ENCODE measurements around the gene TMEM151A. TPM values are rescaled to one million over a fixed set of nuclear protein-coding genes. Genes with fewer than 3 reads are reported as not detected.
"Not testable (repeated sequence)": the region's sequence is repeated elsewhere in the genome, so short reads cannot be mapped to it uniquely, and the experiment has no call there.

TMEM151A gene
- total RNA-seq, 2 donors from 2014 or later, result 0.27 TPM; not detected in 1

DNA sequence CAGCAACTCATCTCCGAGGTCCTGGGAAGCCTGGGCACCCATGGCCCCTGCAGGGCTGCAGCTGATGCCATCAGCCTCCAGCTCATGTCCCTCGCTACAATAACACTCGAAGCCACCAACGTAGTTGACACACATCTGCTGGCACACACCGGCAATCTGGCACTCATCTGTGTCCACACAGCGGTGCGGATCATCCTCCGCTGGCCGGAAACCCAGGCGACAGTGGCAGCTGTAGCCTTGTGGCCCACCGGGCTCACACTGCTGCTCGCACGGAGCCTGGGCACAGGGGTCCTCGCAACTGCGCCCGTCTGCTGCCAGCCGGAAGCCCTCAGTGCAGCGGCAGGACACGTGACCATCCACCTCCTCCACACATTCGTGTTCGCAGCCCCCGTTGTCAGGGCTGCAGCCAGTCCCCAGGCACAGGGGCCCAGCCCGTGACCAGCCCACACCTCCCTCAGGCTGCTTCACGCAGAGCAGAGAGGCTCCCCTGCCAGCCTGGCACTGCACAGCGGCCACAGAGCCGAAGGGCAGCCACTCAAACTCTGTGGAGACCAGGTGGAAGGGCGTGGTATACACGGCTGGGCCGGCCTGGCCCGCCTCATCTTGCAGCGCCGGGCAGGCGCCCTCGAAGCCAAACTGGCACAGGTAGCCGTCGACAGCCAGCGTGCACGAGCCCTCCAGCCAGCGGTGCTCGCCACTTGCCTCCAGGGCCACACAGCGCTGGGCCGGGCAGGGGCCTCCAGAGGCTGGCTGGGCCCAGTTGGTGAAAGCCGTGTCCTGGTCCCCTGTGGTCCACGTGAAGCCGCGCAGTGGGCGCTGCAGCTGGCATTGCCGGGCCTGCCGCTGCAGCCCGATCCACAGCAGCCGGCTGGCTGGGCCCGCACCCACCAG is 24.5 kb downstream of the TMEM151A start:
- no peaks in the 10 kb centered on the region for H3K36me3 ChIP-seq
- H3K4me1 ChIP-seq (ENCODE audit: control insufficient read depth in 1 of 2, low read depth in 2 of 2), result peaks cover 11 to 38% of the 10 kb centered on the region in 2 donors
- TF ChIP-seq, protein P1, sequence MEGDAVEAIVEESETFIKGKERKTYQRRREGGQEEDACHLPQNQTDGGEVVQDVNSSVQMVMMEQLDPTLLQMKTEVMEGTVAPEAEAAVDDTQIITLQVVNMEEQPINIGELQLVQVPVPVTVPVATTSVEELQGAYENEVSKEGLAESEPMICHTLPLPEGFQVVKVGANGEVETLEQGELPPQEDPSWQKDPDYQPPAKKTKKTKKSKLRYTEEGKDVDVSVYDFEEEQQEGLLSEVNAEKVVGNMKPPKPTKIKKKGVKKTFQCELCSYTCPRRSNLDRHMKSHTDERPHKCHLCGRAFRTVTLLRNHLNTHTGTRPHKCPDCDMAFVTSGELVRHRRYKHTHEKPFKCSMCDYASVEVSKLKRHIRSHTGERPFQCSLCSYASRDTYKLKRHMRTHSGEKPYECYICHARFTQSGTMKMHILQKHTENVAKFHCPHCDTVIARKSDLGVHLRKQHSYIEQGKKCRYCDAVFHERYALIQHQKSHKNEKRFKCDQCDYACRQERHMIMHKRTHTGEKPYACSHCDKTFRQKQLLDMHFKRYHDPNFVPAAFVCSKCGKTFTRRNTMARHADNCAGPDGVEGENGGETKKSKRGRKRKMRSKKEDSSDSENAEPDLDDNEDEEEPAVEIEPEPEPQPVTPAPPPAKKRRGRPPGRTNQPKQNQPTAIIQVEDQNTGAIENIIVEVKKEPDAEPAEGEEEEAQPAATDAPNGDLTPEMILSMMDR (IDR thresholded peaks at IDR 0.05), result no peak
- no peak for ATAC-seq (ENCODE audit: insufficient number of reproducible peaks, low FRiP score, low read depth)
- H3K27ac ChIP-seq, result peak overlapping the region in 1 of 2 donors; percentile 9
- no peak for DNase-seq (ENCODE audit: low spot score)
- H3K4me3 ChIP-seq, result peak overlapping the region; percentile 71
- no peaks in the 10 kb centered on the region for H3K9me3 ChIP-seq
- H3K27me3 ChIP-seq (replicated peaks; ENCODE audit: insufficient read depth), result peaks cover 5% of the 10 kb centered on the region

DNA sequence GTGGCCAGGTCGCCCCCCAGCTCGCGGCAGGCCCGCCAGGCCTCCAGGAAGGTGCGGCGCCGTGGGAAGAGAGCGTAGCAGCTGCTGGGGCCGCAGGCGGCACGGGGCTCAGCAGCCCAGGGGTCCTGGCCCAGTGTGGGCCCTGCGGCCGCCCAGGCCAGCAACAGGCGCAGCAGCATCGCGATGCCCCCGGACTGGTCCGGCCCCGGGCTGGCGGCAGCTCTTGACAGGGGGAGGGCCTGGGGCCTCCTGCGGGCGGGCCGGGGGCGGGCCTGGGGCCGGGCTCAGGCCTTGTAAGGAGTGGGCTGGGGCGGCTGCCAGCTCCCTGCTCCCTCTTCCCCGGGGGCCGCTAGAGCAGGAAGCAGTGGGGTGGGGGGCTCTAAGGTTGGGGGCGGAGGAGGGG is 25.2 kb downstream of the TMEM151A start, which contains the start of gene CD248:
TSS of gene CD248 (minus strand) at position 196 of the 403 bp plus-strand sequence. CDS start at position 179, 17 bp downstream.
- no peaks in the 10 kb centered on the region for H3K36me3 ChIP-seq
- peaks cover 11 to 38% of the 10 kb centered on the region in 2 donors for H3K4me1 ChIP-seq (ENCODE audit: control insufficient read depth in 1 of 2, low read depth in 2 of 2)
- ATAC-seq (ENCODE audit: insufficient number of reproducible peaks, low FRiP score, low read depth) (no peak), DNase-seq (ENCODE audit: low spot score) (no peak)
- H3K27me3 ChIP-seq (replicated peaks; ENCODE audit: insufficient read depth), result peaks cover 5% of the 10 kb centered on the region
- TF ChIP-seq, protein P1 (IDR thresholded peaks at IDR 0.05), result no peak
- peak within 1 kb of the TSS; percentile 7 to 9 for H3K27ac ChIP-seq
- H3K9me3 ChIP-seq, result no peaks in the 10 kb centered on the region
- peak within 1 kb of the TSS; percentile 71 for H3K4me3 ChIP-seq

- Histone ChIP-seq H3K9me3 (no peaks in the 10 kb centered on the region), H3K36me3 (no peaks in the 10 kb centered on the region), H3K27ac (peak overlapping the region; percentile 7 to 9), H3K4me1 (ENCODE audit: control insufficient read depth in 1 of 2, low read depth in 2 of 2) (peaks cover 11 to 36% of the 10 kb centered on the region in 2 donors), H3K27me3 (replicated peaks; ENCODE audit: insufficient read depth) (peaks cover 5% of the 10 kb centered on the region), H3K4me3 (peak overlapping the region; percentile 71)
- peak; percentile 13 for ATAC-seq (ENCODE audit: insufficient number of reproducible peaks, low FRiP score, low read depth)
- no peak for DNase-seq (ENCODE audit: low spot score)
- TF ChIP-seq, protein P1 (IDR thresholded peaks at IDR 0.05), result no peak
These were observed 25.6 kb downstream of the TMEM151A start for GRCh38 chr11:66317322-66317722.

DNA sequence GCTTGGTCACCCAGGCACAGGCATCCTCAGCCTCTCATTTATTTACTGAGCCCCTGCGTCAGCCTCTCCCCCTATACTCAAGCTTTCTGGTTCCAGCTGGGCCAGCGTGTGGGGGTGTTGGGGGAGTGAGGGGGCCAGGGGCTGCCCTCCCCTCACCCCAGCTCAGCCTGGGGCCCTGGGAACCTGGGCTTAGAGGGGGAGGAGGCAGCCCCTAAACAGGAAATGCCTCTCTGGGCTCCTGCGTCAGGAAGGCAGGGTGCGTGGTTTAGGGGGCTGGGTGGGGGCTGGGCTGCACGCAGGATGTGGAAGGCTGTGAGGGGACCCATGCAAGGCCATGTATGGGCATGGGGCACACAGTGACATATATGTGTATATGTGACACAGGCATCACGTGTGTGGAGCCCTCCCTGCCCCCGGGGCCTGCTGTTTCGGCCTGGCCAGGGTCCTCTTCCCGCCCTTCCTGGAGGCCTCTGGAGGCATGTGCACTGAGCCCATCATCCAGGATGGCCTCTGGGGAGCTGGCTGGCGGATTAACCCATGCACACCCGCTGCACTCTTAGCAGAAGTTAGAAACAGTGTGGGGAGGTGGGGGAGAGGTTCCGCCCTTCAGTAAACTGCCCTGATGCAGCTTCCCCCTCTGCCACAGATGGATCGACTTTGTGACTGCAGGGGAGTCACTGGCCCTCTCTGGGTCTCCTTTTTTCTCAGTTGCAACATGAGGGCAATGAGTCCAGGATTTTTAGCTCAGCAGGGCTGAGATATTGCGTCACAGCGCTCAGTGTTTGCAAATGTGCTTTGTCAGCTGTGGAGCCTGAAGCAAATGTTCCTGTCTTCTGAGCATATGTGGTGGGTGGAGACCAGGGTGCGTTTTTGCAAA is 26.3 kb downstream of the TMEM151A start:
- Histone ChIP-seq H3K4me1 (ENCODE audit: control insufficient read depth in 1 of 2, low read depth in 2 of 2) (peaks cover 11 to 32% of the 10 kb centered on the region in 2 donors), H3K9me3 (no peaks in the 10 kb centered on the region), H3K4me3 (peak overlapping the region; percentile 71), H3K27me3 (replicated peaks; ENCODE audit: insufficient read depth) (peaks cover 5% of the 10 kb centered on the region), H3K36me3 (no peaks in the 10 kb centered on the region), H3K27ac (peak overlapping the region in 1 of 2 donors; percentile 9)
- ATAC-seq (ENCODE audit: insufficient number of reproducible peaks, low FRiP score, low read depth) (no peak), DNase-seq (ENCODE audit: low spot score) (no peak)
- TF ChIP-seq, protein P1 (IDR thresholded peaks at IDR 0.05), result no peak

DNA sequence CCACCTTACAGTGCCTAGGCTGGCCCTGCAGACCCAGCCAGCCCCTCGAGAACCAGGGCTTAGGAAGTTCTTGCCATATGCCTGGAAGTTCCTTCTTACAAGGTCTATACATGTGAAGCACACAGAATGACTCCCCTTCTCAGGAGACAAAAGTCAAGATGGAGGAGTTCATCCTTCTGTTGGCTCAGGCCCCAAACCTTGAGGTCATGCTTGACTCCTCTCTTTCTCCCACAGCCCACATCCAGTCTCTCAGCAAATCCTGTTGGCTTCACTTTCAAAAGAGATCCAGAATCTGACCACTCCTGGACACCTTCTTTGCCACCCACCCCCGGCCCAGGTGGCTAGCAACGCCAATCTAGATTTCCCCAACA is 26.9 kb downstream of the TMEM151A start:
- Histone ChIP-seq H3K9me3 (no peaks in the 10 kb centered on the region), H3K27ac (peak overlapping the region in 1 of 2 donors; percentile 9), H3K4me3 (no peak overlapping the region), H3K4me1 (ENCODE audit: control insufficient read depth in 1 of 2, low read depth in 2 of 2) (peaks cover 11 to 28% of the 10 kb centered on the region in 2 donors), H3K27me3 (replicated peaks; ENCODE audit: insufficient read depth) (peaks cover 5% of the 10 kb centered on the region), H3K36me3 (no peaks in the 10 kb centered on the region)
- ATAC-seq (ENCODE audit: insufficient number of reproducible peaks, low FRiP score, low read depth) (no peak), DNase-seq (ENCODE audit: low spot score) (no peak)
- TF ChIP-seq, protein P1 (IDR thresholded peaks at IDR 0.05), result no peak

GRCh38 chr11:66320289-66320688 is 28.6 kb downstream of the TMEM151A start:
- H3K27me3 ChIP-seq (replicated peaks; ENCODE audit: insufficient read depth); H3K27ac ChIP-seq; H3K9me3 ChIP-seq; DNase-seq (ENCODE audit: low spot score); H3K36me3 ChIP-seq; H3K4me3 ChIP-seq; ATAC-seq (ENCODE audit: insufficient number of reproducible peaks, low FRiP score, low read depth): not testable (repeated sequence)
- H3K4me1 ChIP-seq (ENCODE audit: control insufficient read depth in 1 of 2, low read depth in 2 of 2), result peaks cover 11 to 28% of the 10 kb centered on the region in 2 donors

- H3K4me3 ChIP-seq; H3K36me3 ChIP-seq; H3K9me3 ChIP-seq; H3K27me3 ChIP-seq (replicated peaks; ENCODE audit: insufficient read depth); DNase-seq (ENCODE audit: low spot score); H3K27ac ChIP-seq; ATAC-seq (ENCODE audit: insufficient number of reproducible peaks, low FRiP score, low read depth): not testable (repeated sequence)
- H3K4me1 ChIP-seq (ENCODE audit: control insufficient read depth in 1 of 2, low read depth in 2 of 2), result peaks cover 11 to 24% of the 10 kb centered on the region in 2 donors
These were observed 29.1 kb downstream of the TMEM151A start for GRCh38 chr11:66320748-66321147.

Data from thoracic aorta (tissue), 2 donors.